A549 treated with ZK216348 at 1 μM for 4 hours (cell line): Measurements from ENCODE around the gene LRRC19. TPM values are rescaled to one million over a fixed set of nuclear protein-coding genes. Genes with fewer than 3 reads are reported as not detected.

ENCODE experiments used
- total RNA-seq: library from RNA; stranded (reverse); fragments of 200-300 nt; extraction: Qiagen RNA extraction; gene quantifications from 5 replicates; pipeline ENCODE4 v1.2.3, GENCODE V29; 2022; ENCODE audit warnings: low read depth

LRRC19 gene, protein sequence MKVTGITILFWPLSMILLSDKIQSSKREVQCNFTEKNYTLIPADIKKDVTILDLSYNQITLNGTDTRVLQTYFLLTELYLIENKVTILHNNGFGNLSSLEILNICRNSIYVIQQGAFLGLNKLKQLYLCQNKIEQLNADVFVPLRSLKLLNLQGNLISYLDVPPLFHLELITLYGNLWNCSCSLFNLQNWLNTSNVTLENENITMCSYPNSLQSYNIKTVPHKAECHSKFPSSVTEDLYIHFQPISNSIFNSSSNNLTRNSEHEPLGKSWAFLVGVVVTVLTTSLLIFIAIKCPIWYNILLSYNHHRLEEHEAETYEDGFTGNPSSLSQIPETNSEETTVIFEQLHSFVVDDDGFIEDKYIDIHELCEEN
- total RNA-seq, result not detected in 5 replicates

DNA sequence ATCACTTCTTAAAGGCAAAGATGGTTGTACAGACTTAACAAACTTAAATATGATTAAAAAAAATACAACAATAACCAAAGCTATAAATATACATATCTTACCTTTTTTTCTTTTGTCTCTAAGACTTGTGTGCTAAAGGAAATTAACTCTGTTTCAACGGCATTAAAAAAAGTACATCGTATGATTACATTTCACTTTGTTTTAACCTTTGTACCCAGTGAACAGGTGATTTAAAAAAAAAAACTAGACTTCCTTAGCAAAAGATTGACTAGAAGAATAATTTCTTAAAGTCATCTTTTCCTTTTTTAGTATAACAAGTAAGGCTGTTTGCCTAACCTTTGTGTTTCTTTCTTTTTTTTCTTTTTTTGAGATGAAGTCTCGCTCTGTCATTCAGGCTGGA lies at the start of gene LRRC19:
LRRC19 (minus strand) TSS at position 182 of the 400 bp plus-strand sequence. CDS start 5,978 bp downstream, outside the sequence.

DNA sequence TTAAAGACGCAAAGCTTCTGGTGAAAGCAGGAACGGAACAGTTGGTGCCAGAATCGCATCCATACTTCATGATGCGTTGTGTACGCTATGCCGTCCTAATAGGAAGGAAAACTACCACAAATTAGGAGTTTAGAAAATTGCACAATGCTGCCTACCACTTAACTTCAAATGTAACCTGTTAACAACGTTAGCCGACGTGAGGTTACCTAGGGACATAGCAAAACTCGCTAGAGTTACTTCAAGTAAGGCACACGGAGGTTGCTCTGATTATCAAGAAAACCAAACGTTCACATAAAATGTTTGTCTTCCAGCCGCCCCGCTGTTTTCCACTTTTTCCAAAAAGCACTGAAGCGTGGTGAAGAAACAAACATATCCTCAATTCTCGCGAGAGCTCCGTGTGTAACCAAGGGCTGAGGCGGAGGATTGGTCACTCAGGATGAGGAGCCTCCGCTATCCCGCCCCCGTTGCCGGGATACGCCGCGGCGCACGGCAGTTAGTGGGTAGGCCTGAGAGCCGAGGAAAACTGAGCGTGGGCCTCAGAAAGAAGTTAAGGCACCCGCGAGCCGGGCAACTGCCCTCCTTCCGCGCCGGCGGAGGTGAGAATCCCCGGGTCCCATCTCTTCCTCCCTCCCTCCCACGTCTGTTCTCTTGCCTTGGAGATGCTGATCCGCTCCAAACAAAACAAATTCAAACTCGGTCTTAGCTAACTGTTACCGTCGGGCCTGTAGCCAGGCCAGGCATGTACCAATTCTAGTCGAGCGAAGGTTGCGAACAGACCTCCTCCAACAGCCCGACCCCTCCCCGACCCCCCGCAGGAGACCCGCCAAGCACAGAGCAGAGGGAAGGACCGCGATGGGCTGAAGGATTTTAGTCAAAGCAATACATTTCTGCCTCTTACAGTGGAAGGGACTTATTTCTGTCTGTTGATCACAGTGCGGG lies 49.3 kb downstream of the LRRC19 start, which contains the start of gene IFT74:
IFT74 (plus strand) TSS at position 492 of the 939 bp plus-strand sequence. CDS start 5,556 bp downstream, outside the sequence.

DNA sequence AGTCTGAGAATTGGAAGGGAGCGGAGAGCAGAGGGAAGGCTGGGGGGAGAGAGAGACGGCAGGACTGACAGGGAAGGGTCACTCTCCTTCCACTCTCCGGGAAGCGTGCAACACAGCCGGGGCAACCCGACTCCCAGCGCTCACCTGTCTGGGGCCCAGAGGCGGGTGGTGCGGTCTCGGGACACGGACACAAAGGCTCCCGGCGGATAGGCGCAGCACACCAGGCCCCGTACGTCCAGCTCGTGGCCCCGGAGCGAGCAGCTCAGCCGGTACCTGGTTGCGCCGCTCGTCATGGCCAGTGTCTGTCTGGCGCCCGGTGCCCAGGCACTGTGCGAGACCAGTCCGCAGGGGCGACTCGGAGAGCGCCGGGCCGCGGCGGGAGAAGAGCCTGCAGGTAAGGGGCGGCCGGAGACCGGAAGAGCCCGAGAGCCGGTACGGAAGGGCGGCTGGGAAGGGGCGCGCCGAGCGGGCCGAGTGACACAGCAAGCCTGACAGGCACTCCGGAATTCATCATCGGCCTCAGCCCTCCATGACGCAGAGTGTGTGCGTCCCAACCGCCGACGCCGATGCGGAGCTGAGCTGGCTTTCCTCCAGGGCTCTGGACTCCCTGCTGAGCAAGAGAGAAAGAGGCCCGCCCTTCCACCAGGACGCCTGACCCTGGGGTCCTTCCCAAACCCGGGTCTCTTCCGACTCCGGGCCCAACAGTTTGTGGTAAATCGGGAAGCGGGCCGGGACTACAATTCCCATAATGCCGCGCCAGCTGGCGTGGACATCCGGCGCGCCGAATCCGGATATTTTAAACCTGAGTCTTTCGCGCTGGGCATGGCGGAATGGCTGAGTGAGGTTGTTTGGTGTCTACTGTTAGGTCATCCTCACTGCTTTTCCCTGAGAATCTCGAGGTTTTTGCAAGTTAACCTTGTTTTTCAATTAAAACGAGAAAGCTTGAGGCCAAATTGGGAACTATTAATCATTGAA lies 58.4 kb downstream of the LRRC19 start, which contains the start of gene PLAA:
PLAA (minus strand) TSS at position 490 of the 975 bp plus-strand sequence; CDS start at position 293, 197 bp downstream.

Other genes starting within 250 kb of the LRRC19 start
- gene CAAP1, start 112.9 kb downstream of the LRRC19 start, total RNA-seq, result 19.0 to 24.7 TPM (median 20.2 TPM) in 5 replicates
- 28.9 to 42.8 TPM (median 32.0 TPM) in 5 replicates for gene PLAA, start 58.4 kb downstream of the LRRC19 start, total RNA-seq
- gene IFT74, start 49.3 kb downstream of the LRRC19 start, total RNA-seq, result 10.7 to 18.0 TPM (median 12.7 TPM) in 5 replicates
- gene TEK, start 103.6 kb upstream of the LRRC19 start, total RNA-seq, result 0.06 to 0.12 TPM (median 0.07 TPM) in 5 replicates